NCI-H82 treated with DMSO at 0.1 percent for 48 hours (cell line): ENCODE measurements around the gene ZNF366.

ENCODE experiments used
- DNase-seq: peaks from one replicate; lab custom pipeline; 2025; ENCODE audit not compliant: unreplicated experiment; lab: John Stamatoyannopoulos, UW

Gene ZNF366

GRCh38 chr5:72519111-72519510 is 11.9 kb upstream of the ZNF366 start:
- no peak for DNase-seq

- no peak for DNase-seq
These were observed 10.9 kb upstream of the ZNF366 start for GRCh38 chr5:72518001-72518683.

GRCh38 chr5:72516916-72517315 is 9.7 kb upstream of the ZNF366 start:
- DNase-seq: no peak

GRCh38 chr5:72515211-72515610 is 8.0 kb upstream of the ZNF366 start:
- no peak for DNase-seq

GRCh38 chr5:72512593-72512860 is 5.3 kb upstream of the ZNF366 start:
- DNase-seq: no peak

GRCh38 chr5:72511774-72512592 is 4.8 kb upstream of the ZNF366 start:
- DNase-seq: no peak

GRCh38 chr5:72511366-72511765 is 4.2 kb upstream of the ZNF366 start:
- no peak for DNase-seq

- DNase-seq: no peak
These were observed 3.5 kb upstream of the ZNF366 start for GRCh38 chr5:72510610-72511181.

- no peak for DNase-seq
These were observed 2.2 kb upstream of the ZNF366 start for GRCh38 chr5:72509401-72509800.

GRCh38 chr5:72508241-72509170 is 1.3 kb upstream of the ZNF366 start:
- no peak for DNase-seq

GRCh38 chr5:72507907-72508238 is 663 bp upstream of the ZNF366 start:
- no peak for DNase-seq

- no peak for DNase-seq
These were observed 1.1 kb downstream of the ZNF366 start for GRCh38 chr5:72506158-72506549.

- no peak for DNase-seq
These were observed 1.6 kb downstream of the ZNF366 start for GRCh38 chr5:72505539-72506157.

GRCh38 chr5:72505016-72505415 is 2.2 kb downstream of the ZNF366 start:
- no peak for DNase-seq

GRCh38 chr5:72503888-72504491 is 3.2 kb downstream of the ZNF366 start:
- DNase-seq: no peak

GRCh38 chr5:72501488-72501887 is 5.7 kb downstream of the ZNF366 start:
- no peak for DNase-seq

- DNase-seq: no peak
These were observed 7.5 kb downstream of the ZNF366 start for GRCh38 chr5:72499730-72500129.

GRCh38 chr5:72499090-72499489 is 8.1 kb downstream of the ZNF366 start:
- no peak for DNase-seq

GRCh38 chr5:72498284-72498683 is 8.9 kb downstream of the ZNF366 start:
- no peak for DNase-seq

GRCh38 chr5:72497823-72498222 is 9.4 kb downstream of the ZNF366 start:
- no peak for DNase-seq

GRCh38 chr5:72495410-72495809 is 11.8 kb downstream of the ZNF366 start:
- DNase-seq: no peak
